ENCODE data around the gene AGAP2.
"Not testable (repeated sequence)": the region's sequence is repeated elsewhere in the genome, so short reads cannot be mapped to it uniquely, and the experiment has no call there.

Gene AGAP2

GRCh38 chr12:57692500-57692899 lies 46.0 kb downstream of the AGAP2 start:
- no peak for DNase-seq

GRCh38 chr12:57688931-57689330 lies 49.6 kb downstream of the AGAP2 start:
- DNase-seq = no peak

DNA sequence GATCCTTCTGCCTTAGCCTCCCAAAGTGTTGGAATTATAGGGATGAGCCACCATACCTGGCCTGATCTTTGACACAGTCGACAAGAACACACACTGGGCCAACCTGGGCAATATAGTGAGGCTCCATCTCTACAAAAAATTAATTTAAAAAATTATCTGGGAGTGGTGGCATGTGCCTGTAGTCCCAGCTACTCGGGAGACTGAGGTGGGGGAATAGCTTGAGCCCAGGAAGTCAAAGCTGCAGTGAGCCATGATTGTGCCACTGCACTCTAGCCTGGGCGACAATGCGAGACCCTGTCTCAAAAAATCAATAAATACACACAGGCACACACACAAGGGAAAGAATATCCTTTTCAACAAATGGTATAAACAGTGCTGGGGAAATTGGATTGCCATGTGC lies 50.7 kb downstream of the AGAP2 start:
- DNase-seq = no peak

- no peak for DNase-seq
Observed at GRCh38 chr12:57679697-57680096, 58.8 kb downstream of the AGAP2 start.

- not testable (repeated sequence) for DNase-seq
Observed at GRCh38 chr12:57677947-57678346, 60.6 kb downstream of the AGAP2 start.

- DNase-seq = no peak
Observed at GRCh38 chr12:57674691-57675090, 63.9 kb downstream of the AGAP2 start.

Measured in effector CD4-positive, alpha-beta T cell (primary cell).